OCI-LY3 (cell line): ENCODE results near the gene SLC15A1.
"Not testable (repeated sequence)": the region's sequence is repeated elsewhere in the genome, so short reads cannot be mapped to it uniquely, and the experiment has no call there.

ENCODE experiments used
- H2AFZ ChIP-seq: fragments of 200-600, 300-600 bp; shearing (Covaris generic); 2 replicates; pipeline ENCODE4 v1.6.0; 2014; ENCODE audit warnings: antibody characterized with exemption, low read depth, low read length
- H3K27ac ChIP-seq: fragments of 200-600, 300-600 bp; sonication (generic); 2 replicates; pipeline ENCODE4 v1.5.1; 2014; ENCODE audit warnings: mild to moderate bottlenecking, low read length, moderate library complexity, mixed read lengths
- H3K27me3 ChIP-seq: fragments of 200-600, 300-600 bp; sonication (generic); 2 replicates; pipeline ENCODE4 v1.6.1; 2014; ENCODE audit warnings: low read depth, low read length, mixed read lengths
- H3K36me3 ChIP-seq: fragments of 200-600, 300-600 bp; sonication (generic); replicated peaks from 2 replicates; pipeline ENCODE3; 2014; ENCODE audit warnings: low read depth, low read length, mixed read lengths
- H3K4me1 ChIP-seq: fragments of 300-600, 200-600 bp; sonication (generic); 2 replicates; pipeline ENCODE4 v1.6.1; 2014; ENCODE audit warnings: low read length, mixed read lengths
- H3K4me2 ChIP-seq: fragments of 200-600, 300-600 bp; sonication (generic); 2 replicates; pipeline ENCODE4 v1.6.1; 2014; ENCODE audit warnings: low read length, mixed read lengths
- H3K4me3 ChIP-seq: fragments of 300-600, 200-600 bp; sonication (generic); 2 replicates; pipeline ENCODE4 v1.5.1; 2014; ENCODE audit warnings: antibody characterized with exemption, mild to moderate bottlenecking, low read length, moderate library complexity
- H3K79me2 ChIP-seq: fragments of 300-600, 200-600 bp; shearing (Covaris generic); 2 replicates; pipeline ENCODE4 v1.6.1; 2014; ENCODE audit warnings: mild to moderate bottlenecking, low read length, mixed read lengths
- H3K9ac ChIP-seq: fragments of 300-600, 200-600 bp; shearing (Covaris generic); 2 replicates; pipeline ENCODE4 v1.6.0; 2014; ENCODE audit warnings: mild to moderate bottlenecking, low read length, moderate library complexity
- H3K9me3 ChIP-seq: fragments of 200-600, 300-600 bp; shearing (Covaris generic); 2 replicates; pipeline ENCODE4 v1.6.1; 2014; ENCODE audit warnings: low read length, mixed read lengths; ENCODE audit not compliant: insufficient read depth
- H4K20me1 ChIP-seq: fragments of 200-600, 300-600 bp; sonication (generic); 2 replicates; pipeline ENCODE4 v1.6.1; 2016; ENCODE audit warnings: low read length, mixed read lengths; ENCODE audit not compliant: insufficient read depth
- EZH2phosphoT487 ChIP-seq: fragments of 200-600 bp; shearing (Covaris generic); IDR thresholded peaks from 2 replicates; pipeline ENCODE4 v1.6.1; 2018; ENCODE audit warnings: antibody characterized with exemption, mixed run types, low read depth
- TF ChIP-seq, protein P1 (sequence below): fragments of 200-600, 300-600 bp; sonication (generic); IDR thresholded peaks from 2 replicates; pipeline ENCODE4 v1.5.1; 2014; ENCODE audit warnings: antibody characterized with exemption, low read length, low read depth

Gene SLC15A1

GRCh38 chr13:98755116-98755515 is 2.6 kb upstream of the SLC15A1 start:
- no peak for TF ChIP-seq EZH2phosphoT487
- TF ChIP-seq, protein P1, sequence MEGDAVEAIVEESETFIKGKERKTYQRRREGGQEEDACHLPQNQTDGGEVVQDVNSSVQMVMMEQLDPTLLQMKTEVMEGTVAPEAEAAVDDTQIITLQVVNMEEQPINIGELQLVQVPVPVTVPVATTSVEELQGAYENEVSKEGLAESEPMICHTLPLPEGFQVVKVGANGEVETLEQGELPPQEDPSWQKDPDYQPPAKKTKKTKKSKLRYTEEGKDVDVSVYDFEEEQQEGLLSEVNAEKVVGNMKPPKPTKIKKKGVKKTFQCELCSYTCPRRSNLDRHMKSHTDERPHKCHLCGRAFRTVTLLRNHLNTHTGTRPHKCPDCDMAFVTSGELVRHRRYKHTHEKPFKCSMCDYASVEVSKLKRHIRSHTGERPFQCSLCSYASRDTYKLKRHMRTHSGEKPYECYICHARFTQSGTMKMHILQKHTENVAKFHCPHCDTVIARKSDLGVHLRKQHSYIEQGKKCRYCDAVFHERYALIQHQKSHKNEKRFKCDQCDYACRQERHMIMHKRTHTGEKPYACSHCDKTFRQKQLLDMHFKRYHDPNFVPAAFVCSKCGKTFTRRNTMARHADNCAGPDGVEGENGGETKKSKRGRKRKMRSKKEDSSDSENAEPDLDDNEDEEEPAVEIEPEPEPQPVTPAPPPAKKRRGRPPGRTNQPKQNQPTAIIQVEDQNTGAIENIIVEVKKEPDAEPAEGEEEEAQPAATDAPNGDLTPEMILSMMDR = no peak
- Histone ChIP-seq H3K4me2 (no peak overlapping the region), H3K27me3 (no peaks in the 10 kb centered on the region; the same call in 1 of the 2 replicates), H4K20me1 (no peaks in the 10 kb centered on the region), H3K36me3 (no peaks in the 10 kb centered on the region), H3K4me1 (no peaks in the 10 kb centered on the region), H3K9ac (no peak overlapping the region), H2AFZ (no peak overlapping the region), H3K27ac (no peak overlapping the region), H3K79me2 (no peaks in the 10 kb centered on the region), H3K4me3 (no peak overlapping the region), H3K9me3 (no peaks in the 10 kb centered on the region)

- not testable (repeated sequence) for H3K4me2 ChIP-seq, H3K4me3 ChIP-seq, H2AFZ ChIP-seq, H4K20me1 ChIP-seq, H3K9me3 ChIP-seq, H3K79me2 ChIP-seq, H3K9ac ChIP-seq, H3K4me1 ChIP-seq, H3K27ac ChIP-seq, H3K27me3 ChIP-seq, H3K36me3 ChIP-seq
Measured at GRCh38 chr13:98754468-98754867, 2.0 kb upstream of the SLC15A1 start.

DNA sequence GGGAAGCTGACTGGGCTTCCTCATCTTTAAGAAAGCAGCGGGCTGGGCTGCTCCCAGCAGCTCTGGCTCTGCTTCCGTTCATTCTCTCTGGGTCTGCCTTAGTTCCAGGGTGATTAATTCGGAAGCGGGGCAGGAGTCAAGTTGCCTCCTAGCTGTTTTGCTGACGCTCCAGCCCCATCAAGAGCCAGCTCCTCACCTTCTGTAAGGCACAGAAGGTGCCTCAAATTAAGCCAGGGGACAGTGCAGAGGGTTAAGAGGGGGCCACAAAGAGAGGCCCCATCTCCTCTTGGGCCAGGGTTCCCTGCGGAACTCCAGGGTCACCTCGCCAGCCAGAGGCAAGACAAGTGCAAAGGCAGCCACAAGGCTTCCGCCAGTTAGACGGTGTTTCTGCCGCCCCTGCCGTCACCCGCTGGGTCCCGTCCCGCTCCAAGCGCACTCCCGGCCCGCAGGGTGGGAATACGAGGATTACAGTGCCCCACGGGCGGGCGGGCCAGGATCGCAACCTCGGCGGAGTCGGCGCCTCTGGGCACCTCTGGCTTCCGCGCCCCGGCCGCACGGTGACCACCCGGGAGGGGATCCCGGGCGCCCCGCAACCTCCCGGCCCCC is 508 bp downstream of the SLC15A1 start:
- Histone ChIP-seq H3K4me1 (no peaks in the 10 kb centered on the region), H3K4me2 (no peak overlapping the region), H3K79me2 (no peaks in the 10 kb centered on the region), H3K36me3 (no peaks in the 10 kb centered on the region), H3K9me3 (no peaks in the 10 kb centered on the region), H3K27me3 (peaks cover 8% of the 10 kb centered on the region), H3K9ac (no peak overlapping the region), H2AFZ (no peak overlapping the region), H3K27ac (no peak overlapping the region), H4K20me1 (no peaks in the 10 kb centered on the region), H3K4me3 (no peak overlapping the region)
- TF ChIP-seq EZH2phosphoT487 = no peak
- TF ChIP-seq, protein P1 = no peak

DNA sequence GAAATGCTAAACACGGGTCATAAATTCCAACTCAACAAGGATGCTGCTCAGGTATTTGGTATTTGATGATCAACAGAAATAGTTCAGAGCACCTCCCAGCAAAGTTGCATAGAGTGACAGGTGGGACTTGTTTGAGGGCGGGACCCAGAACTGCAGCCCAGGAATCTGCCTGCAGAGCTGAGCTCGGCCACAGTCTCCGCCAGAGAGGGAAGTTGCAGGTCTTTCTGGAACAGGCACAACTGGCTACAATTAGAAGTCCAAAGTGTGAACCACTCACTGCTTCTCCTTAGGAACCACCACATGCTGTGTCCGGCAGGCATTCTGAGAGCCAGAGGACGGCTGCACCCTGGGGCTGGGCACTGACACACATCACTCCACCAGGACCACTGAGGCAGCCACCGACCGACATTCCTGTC is 1.1 kb downstream of the SLC15A1 start:
- no peak overlapping the region for H3K9ac ChIP-seq
- no peak overlapping the region for H3K4me2 ChIP-seq
- H3K27me3 ChIP-seq = peaks cover 8% of the 10 kb centered on the region
- H3K79me2 ChIP-seq = no peaks in the 10 kb centered on the region
- no peaks in the 10 kb centered on the region for H3K4me1 ChIP-seq
- H3K9me3 ChIP-seq = no peaks in the 10 kb centered on the region
- H3K4me3 ChIP-seq = no peak overlapping the region
- TF ChIP-seq, protein P1 = no peak
- TF ChIP-seq EZH2phosphoT487 = no peak
- no peaks in the 10 kb centered on the region for H4K20me1 ChIP-seq
- H3K27ac ChIP-seq = no peak overlapping the region
- H2AFZ ChIP-seq = no peak overlapping the region
- H3K36me3 ChIP-seq = no peaks in the 10 kb centered on the region

DNA sequence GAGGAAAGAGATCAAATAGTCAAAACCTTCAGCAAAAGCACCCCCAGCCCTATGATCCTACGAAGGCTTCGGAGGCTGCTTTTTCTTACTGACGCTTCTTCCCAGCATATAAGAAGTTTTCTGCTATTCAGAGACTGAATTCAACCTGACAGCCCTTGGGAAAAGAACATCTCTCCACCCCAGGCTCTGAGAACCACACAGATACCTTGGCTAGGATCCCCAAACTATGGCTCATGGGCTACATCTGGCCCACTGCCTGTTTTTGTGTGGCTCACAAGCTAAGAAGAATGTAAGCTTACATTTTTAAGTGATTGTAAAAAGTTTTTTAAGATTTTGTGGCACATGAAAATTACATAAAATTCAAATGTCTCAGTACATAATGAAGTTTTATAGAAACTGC is 3.0 kb downstream of the SLC15A1 start:
- no peak for TF ChIP-seq EZH2phosphoT487
- H3K4me3 ChIP-seq = no peak overlapping the region

More for the DNA sequence above, 3.0 kb downstream of the SLC15A1 start:
- Histone ChIP-seq H3K9ac (no peak overlapping the region), H3K9me3 (no peaks in the 10 kb centered on the region), H3K27me3 (peaks cover 8% of the 10 kb centered on the region), H3K4me2 (no peak overlapping the region), H3K36me3 (no peaks in the 10 kb centered on the region), H3K27ac (no peak overlapping the region), H3K79me2 (no peaks in the 10 kb centered on the region), H4K20me1 (no peaks in the 10 kb centered on the region), H3K4me1 (no peaks in the 10 kb centered on the region), H2AFZ (no peak overlapping the region)
